ENCODE data around the gene EXOC3. TPM values are rescaled to one million over a fixed set of nuclear protein-coding genes. Genes with fewer than 3 reads are reported as not detected.

The EXOC3 gene
- total and polyA plus RNA-seq, 2 of the 4 experiments (the other 2 are of a cell fraction), result 35.1 to 47.5 TPM

DNA sequence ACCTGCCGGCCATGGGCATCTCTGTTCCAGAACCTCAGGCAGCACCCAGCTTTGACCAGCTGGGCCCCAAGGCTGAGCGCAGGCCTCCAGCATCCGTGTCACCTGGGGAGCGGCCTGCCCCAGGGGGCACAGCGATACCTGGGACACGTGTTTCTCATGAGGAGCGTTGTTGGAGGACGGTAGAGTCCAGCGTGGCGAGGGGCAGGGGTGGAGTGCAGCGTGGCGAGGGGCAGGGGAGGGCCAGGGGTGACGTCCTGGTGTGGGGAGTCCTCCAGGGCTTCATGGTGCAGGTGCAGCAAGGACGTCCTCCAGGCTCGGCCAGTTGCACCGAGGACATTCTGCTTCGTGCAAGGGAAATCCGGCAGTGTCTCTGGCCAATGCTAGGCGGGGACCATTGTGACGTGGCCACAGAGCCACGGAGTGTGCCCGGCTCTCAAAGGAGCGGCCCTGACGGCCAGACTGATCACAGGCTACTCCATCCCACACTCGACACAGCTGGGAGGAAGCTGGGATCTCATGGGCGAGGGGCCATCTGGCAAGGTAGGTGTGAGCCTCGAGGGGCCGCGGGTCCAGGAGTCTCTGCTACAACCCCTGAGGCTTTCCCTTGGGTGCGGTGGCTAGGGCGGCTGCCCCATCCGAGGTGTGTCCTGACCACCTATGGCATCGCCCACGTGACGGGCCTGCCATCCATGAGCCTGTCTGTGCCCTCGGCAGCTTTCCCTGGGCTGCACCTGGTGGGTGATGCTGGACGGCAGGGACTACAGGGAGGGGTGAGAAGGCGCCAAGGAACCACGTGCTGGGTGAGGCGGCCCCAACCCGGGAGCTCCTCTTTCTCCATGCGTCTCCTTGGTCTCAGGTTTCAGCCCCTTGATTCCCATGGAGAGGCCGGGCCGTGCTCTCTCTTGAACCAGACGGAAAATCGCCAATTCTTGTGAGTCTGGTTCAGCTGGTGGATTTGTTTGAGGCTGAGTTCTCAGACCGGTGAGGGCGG, 47.4 kb downstream of the EXOC3 start:
- no peak overlapping the region for H4K5ac ChIP-seq (ENCODE audit: low read depth, low read length)
- no peak overlapping the region for H3K27ac ChIP-seq (ENCODE audit: insufficient read depth, low read length)
- intact Hi-C loops (cut with micrococcal nuclease) (no loop called here), dilution Hi-C loops (cut with HindIII; ENCODE audit: low sequenced_read_pairs, unreplicated experiment) (no loop called here), in situ Hi-C loops (cut with MboI; ENCODE audit: low sequenced_read_pairs) (no loop called here)
- no peak overlapping the region for H2AFZ ChIP-seq (replicated peaks; ENCODE audit: low read length, poor library complexity)
- no peak overlapping the region for H3K4me3 ChIP-seq (ENCODE audit: insufficient read depth, low read depth, low read length)
- no peaks in the 10 kb centered on the region for H3K79me1 ChIP-seq (ENCODE audit: low read depth in 1 of 2, low read length in 2 of 2)
- ATAC-seq (ENCODE audit: low read depth) (no peak), DNase-seq (no peak)
- no peaks in the 10 kb centered on the region for H3K9me1 ChIP-seq (ENCODE audit: insufficient read depth, low read length)
- ChIA-PET CTCF (no interaction called here), POLR2A (ENCODE audit: unreplicated experiment) (no interaction called here)
- no TSS peak for BruUV-seq (replicated peaks)
- TF ChIP-seq CEBPB (IDR thresholded peaks at IDR 0.05; ENCODE audit: low read depth, low read length) (no peak), FOS (IDR thresholded peaks at IDR 0.05; ENCODE audit: low read depth, low read length) (no peak), POLR2A (IDR thresholded peaks at IDR 0.05; ENCODE audit: low read depth, low read length) (no peak), RAD21 (IDR thresholded peaks at IDR 0.05; ENCODE audit: low read length) (no peak), CHD1 (IDR thresholded peaks at IDR 0.05; ENCODE audit: low read depth, low read length) (no peak), BHLHE40 (IDR thresholded peaks at IDR 0.05; ENCODE audit: low read depth, low read length) (no peak)
- H3K4ac ChIP-seq (ENCODE audit: low read depth, low read length), result no peak overlapping the region
- no peak overlapping the region for H3K18ac ChIP-seq (ENCODE audit: low read depth, low read length)
- no peaks in the 10 kb centered on the region for H3K36me3 ChIP-seq (ENCODE audit: control insufficient read depth, insufficient read depth, low read length)
- 87% methylated on average over 24 of the region's 48 CpGs; no CpG with 5 or more reads in 1 of the 2 experiments for WGBS, 2 experiments (ENCODE audit: extremely low coverage in 2 of 2, insufficient read length in 1 of 2)
- H3K4me2 ChIP-seq (ENCODE audit: low read depth, low read length), result no peak overlapping the region
- H3K4me1 ChIP-seq (ENCODE audit: control insufficient read depth, insufficient read depth, low read length), result no peaks in the 10 kb centered on the region
- no peak overlapping the region for H2AK9ac ChIP-seq (replicated peaks; ENCODE audit: low read depth, low read length, poor library complexity)
- no peak overlapping the region for H3K23ac ChIP-seq (ENCODE audit: low read depth, low read length)
- no peak overlapping the region for H3K56ac ChIP-seq (ENCODE audit: extremely low read depth, insufficient read depth, low read length)
- no peaks in the 10 kb centered on the region for H4K20me1 ChIP-seq (ENCODE audit: insufficient read depth, low read length)
- no peaks in the 10 kb centered on the region for H3K9me3 ChIP-seq (ENCODE audit: control insufficient read depth, insufficient read depth, low read length)
- no peak overlapping the region for H3K9ac ChIP-seq (ENCODE audit: low read depth, low read length)
- no peak overlapping the region for H4K91ac ChIP-seq (ENCODE audit: insufficient read depth, low read depth, low read length)
- no peak overlapping the region for H2BK120ac ChIP-seq (ENCODE audit: low read depth, low read length)
- no peak overlapping the region for H2BK15ac ChIP-seq (ENCODE audit: low read depth, low read length)
- H4K8ac ChIP-seq (ENCODE audit: low read depth in 2 of 2, low read length in 2 of 2), result no peak overlapping the region
- H3K14ac ChIP-seq (replicated peaks; ENCODE audit: low read depth, low read length), result no peak overlapping the region
- H2BK5ac ChIP-seq (ENCODE audit: low read depth, low read length, poor library complexity, severe bottlenecking), result no peak overlapping the region
- no peak overlapping the region for H2AK5ac ChIP-seq (ENCODE audit: low read depth, low read length)
- H3K27me3 ChIP-seq (ENCODE audit: control insufficient read depth, insufficient read depth, low read length), result peaks cover 26% of the 10 kb centered on the region; the same call in 1 of the 2 replicates
- H2BK20ac ChIP-seq (ENCODE audit: low read depth, low read length), result no peak overlapping the region
